ENCODE data around the gene AK2.

AK2 gene

GRCh38 chr1:32972814-32973428 is 63.8 kb downstream of the AK2 start:
- DNase-seq (ENCODE audit: low spot score) = no peak

DNA sequence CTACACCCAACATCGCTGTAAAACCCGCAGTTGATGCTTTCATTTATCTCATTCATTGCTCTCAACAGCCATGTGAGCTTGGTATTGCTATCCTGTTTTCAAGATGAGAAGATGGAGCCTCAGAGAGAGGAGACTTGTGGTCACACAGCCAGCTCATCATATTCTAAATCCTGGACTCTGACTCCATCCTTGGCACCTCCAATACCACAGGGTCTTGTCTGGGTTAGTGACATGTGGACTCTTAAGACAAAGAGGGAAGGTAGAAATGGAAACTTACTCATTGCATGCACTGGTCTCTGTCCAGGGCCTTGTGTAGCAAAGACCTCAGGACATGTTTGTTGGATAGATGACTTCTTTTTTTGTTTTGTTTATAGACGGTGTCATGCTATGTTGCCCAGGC is 65.1 kb downstream of the AK2 start:
- DNase-seq (ENCODE audit: low spot score) = no peak

DNA sequence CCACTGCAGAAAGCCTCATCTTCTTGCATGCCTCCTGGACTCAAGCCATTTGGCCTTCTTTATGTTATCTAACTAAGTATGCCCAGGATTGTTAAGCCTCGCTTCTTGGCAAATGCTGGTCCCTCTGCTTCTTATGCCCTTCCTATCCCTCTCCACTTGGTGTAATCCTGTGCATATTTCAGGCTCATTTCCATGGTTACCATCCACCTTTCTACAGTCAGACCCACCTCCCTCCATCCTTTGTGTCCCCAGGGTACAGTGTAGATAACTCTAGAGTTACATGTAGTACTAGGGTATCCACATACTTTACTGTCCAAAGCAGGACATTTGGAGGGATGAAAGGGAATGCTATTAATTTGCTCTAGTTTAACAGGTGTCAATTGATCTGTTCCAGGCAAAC is 65.5 kb downstream of the AK2 start:
- DNase-seq (ENCODE audit: low spot score) = no peak

- DNase-seq (ENCODE audit: low spot score) = no peak
These were observed 67.1 kb downstream of the AK2 start for GRCh38 chr1:32969566-32969965.

GRCh38 chr1:32967888-32968568 is 68.7 kb downstream of the AK2 start:
- DNase-seq (ENCODE audit: low spot score) = no peak

GRCh38 chr1:32966900-32967299 is 69.8 kb downstream of the AK2 start:
- no peak for DNase-seq (ENCODE audit: low spot score)

GRCh38 chr1:32965251-32965747 is 71.4 kb downstream of the AK2 start:
- DNase-seq (ENCODE audit: low spot score) = no peak

DNA sequence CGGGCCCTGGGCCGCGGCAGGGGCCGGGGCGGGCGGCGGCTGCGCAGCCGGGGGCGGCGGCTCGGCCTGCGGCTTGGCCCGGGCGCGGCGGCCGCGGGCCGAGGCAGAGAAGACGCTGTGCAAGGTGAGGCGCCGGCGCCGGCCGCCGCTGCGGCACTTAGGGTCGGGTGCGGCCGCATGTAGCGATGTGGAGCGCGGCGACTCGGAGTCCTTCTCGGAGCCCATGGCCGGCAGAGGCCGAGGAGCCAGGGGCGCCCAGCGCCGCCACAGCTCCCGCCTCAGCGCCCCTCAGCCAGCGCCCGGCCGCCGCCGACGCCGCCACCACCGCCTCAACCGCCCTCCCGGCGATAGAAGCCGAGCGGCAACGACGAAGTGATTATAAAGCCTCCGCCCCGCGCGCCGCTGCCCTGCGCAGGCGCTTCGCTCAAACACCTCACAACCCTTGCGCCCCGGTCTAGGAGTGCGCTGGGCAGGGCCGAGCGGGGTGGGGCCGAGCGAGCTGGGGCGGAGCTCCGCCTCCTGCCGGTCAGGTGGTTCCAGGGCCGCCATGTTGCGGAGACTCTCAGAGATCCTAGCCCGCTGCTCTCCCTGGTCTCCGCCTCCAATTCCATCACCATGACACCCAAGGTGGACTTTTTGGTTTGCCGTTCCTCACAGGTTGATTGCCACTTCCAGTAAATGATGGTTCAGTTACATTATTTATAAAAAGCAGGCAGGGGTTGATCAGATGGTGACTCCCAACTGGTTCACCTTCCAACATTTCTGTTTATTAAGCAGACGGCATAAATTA is 72.0 kb downstream of the AK2 start, which contains the start of gene RNF19B:
Gene RNF19B (minus strand): TSS at position 349 of the 790 bp plus-strand sequence. CDS start 124 bp downstream, at position 225.
- peak; percentile 96 for DNase-seq (ENCODE audit: low spot score)

DNA sequence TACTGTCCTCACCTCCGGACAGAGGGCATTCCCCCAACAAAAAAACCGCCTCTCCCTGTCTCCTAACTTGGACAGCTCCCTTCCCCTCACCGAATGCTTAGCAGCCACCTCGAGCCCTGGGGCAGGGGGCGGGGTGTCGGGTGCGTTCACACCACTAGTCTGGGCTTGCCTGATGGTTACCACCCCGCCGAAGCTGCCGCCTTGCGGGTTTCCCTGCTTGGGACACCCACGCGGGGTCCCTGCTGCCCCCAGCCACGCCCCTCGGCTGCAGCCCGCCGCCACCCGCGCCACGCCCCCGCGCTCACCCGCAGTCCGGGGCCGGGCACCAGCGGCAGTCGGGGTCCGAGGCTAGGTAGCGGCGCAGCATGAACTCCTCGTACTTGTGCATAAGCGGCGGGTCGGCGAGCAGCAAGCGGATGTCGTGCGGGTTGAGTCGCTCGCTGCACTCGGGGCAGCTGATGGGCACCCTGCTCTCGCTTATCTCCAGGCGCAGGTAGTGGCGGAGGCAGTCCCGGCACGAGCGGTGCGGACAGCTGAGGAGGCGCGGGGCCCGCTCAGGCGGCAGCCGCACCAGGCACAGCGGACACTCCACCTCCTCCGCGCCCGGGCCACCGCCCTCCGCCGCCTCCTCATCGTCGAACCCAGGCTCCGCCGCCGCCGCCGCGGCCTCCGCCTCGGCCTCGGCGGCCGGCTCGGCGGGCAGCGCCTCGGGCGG is 72.8 kb downstream of the AK2 start:
- peak; percentile 41 for DNase-seq (ENCODE audit: low spot score)

- peak; percentile 56 for DNase-seq (ENCODE audit: low spot score)
These were observed 74.3 kb downstream of the AK2 start for GRCh38 chr1:32962248-32962896.

- DNase-seq (ENCODE audit: low spot score) = no peak
These were observed 75.8 kb downstream of the AK2 start for GRCh38 chr1:32960819-32961355.

DNA sequence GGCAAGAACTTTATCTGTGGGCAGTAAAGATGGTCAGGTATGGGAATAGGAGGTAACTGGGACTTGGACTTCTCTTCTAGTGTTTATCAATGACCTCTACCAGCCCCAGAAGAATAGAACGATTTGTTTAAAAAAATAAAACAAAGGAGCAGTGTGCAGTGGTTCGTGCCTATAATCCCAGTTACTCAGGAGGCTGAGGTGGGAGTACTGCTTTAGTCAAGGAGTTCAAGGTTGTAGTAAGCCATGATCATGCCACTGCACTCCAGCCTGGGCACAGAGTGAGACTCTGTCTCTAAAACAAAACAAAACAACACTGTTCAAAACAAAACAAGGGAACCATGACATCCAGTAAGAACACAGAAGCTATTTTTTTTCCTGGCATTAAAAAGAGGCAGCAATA is 76.3 kb downstream of the AK2 start:
- DNase-seq (ENCODE audit: low spot score) = no peak

- no peak for DNase-seq (ENCODE audit: low spot score)
These were observed 77.9 kb downstream of the AK2 start for GRCh38 chr1:32958827-32959226.

All from activated CD4-positive, alpha-beta T cell treated with anti-CD3 and anti-CD28 coated beads, Interleukin-2, Interleukin-4, amounts not matched to agents 100 ng/mL and 50 ng/mL, durations not matched to agents 16 hours and 8 hours (primary cell).